DMS53 (cell line): Measurements from ENCODE around the gene DIDO1.

Experiments used
- DNase-seq: peaks from one replicate; lab custom pipeline; 2025; lab: John Stamatoyannopoulos, UW

Gene DIDO1

GRCh38 chr20:62926229-62927127 is at the start of gene DIDO1:
Gene DIDO1 (minus strand): TSS chr20:62926505.
- peak; percentile 95 for DNase-seq

- DNase-seq, result no peak
Observed at GRCh38 chr20:62975251-62975760, 49.0 kb upstream of the DIDO1 start.

GRCh38 chr20:62972845-62973745 is 46.8 kb upstream of the DIDO1 start:
- no peak for DNase-seq

GRCh38 chr20:62971950-62972844 is 45.9 kb upstream of the DIDO1 start:
- DNase-seq, result peak; percentile 90

GRCh38 chr20:62971211-62971949 is 45.1 kb upstream of the DIDO1 start:
- no peak for DNase-seq

- DNase-seq, result peak; percentile 46
Observed at GRCh38 chr20:62970307-62971210, 44.3 kb upstream of the DIDO1 start.

- no peak for DNase-seq
Observed at GRCh38 chr20:62969939-62970306, 43.6 kb upstream of the DIDO1 start.

GRCh38 chr20:62969179-62969760 is 43.0 kb upstream of the DIDO1 start:
- DNase-seq, result no peak

- no peak for DNase-seq
Observed at GRCh38 chr20:62968378-62969178, 42.3 kb upstream of the DIDO1 start.

- DNase-seq, result no peak
Observed at GRCh38 chr20:62967628-62968351, 41.5 kb upstream of the DIDO1 start.

GRCh38 chr20:62967149-62967501 is 40.8 kb upstream of the DIDO1 start:
- DNase-seq, result no peak

- no peak for DNase-seq
Observed at GRCh38 chr20:62966212-62967148, 40.2 kb upstream of the DIDO1 start.

GRCh38 chr20:62965363-62965771 is 39.1 kb upstream of the DIDO1 start:
- DNase-seq, result no peak

- DNase-seq, result no peak
Observed at GRCh38 chr20:62964700-62965099, 38.4 kb upstream of the DIDO1 start.

GRCh38 chr20:62963614-62964397 is 37.5 kb upstream of the DIDO1 start:
- no peak for DNase-seq
